ENCODE results near the gene PPP3CA.

DNA sequence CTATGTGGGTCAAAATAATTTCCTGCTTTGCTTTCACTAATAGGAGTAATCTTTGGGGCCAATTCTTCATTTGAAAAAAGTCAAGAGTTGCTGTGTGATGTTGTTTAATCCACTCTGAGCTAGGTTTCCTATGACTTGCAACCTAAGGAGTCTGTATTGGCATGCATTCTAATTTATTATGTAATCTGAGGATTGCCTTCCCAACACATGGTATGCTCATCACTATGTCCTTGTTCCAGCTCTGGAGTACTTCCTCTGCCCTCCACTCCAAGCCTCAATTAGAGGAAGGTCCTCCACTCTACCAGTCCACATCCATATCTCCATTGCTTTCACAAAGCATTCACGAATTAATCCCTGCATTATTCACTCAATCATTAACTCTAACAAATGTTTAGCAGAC is 56.1 kb downstream of the PPP3CA start:
- TF ChIP-seq POLR2A (IDR thresholded peaks at IDR 0.05) (no peak), EP300 (IDR thresholded peaks at IDR 0.05) (no peak)
- TF ChIP-seq, protein P1, sequence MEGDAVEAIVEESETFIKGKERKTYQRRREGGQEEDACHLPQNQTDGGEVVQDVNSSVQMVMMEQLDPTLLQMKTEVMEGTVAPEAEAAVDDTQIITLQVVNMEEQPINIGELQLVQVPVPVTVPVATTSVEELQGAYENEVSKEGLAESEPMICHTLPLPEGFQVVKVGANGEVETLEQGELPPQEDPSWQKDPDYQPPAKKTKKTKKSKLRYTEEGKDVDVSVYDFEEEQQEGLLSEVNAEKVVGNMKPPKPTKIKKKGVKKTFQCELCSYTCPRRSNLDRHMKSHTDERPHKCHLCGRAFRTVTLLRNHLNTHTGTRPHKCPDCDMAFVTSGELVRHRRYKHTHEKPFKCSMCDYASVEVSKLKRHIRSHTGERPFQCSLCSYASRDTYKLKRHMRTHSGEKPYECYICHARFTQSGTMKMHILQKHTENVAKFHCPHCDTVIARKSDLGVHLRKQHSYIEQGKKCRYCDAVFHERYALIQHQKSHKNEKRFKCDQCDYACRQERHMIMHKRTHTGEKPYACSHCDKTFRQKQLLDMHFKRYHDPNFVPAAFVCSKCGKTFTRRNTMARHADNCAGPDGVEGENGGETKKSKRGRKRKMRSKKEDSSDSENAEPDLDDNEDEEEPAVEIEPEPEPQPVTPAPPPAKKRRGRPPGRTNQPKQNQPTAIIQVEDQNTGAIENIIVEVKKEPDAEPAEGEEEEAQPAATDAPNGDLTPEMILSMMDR (IDR thresholded peaks at IDR 0.05): no peak
